ENCODE results near the gene RAB11B. TPM values are rescaled to one million over a fixed set of nuclear protein-coding genes. Genes with fewer than 3 reads are reported as not detected.

RAB11B gene
- total and polyA plus RNA-seq, 2 of the 13 experiments (the other 11 are each of a cell fraction or from before 2014, with no cell fraction given): 6.0 to 28.4 TPM

DNA sequence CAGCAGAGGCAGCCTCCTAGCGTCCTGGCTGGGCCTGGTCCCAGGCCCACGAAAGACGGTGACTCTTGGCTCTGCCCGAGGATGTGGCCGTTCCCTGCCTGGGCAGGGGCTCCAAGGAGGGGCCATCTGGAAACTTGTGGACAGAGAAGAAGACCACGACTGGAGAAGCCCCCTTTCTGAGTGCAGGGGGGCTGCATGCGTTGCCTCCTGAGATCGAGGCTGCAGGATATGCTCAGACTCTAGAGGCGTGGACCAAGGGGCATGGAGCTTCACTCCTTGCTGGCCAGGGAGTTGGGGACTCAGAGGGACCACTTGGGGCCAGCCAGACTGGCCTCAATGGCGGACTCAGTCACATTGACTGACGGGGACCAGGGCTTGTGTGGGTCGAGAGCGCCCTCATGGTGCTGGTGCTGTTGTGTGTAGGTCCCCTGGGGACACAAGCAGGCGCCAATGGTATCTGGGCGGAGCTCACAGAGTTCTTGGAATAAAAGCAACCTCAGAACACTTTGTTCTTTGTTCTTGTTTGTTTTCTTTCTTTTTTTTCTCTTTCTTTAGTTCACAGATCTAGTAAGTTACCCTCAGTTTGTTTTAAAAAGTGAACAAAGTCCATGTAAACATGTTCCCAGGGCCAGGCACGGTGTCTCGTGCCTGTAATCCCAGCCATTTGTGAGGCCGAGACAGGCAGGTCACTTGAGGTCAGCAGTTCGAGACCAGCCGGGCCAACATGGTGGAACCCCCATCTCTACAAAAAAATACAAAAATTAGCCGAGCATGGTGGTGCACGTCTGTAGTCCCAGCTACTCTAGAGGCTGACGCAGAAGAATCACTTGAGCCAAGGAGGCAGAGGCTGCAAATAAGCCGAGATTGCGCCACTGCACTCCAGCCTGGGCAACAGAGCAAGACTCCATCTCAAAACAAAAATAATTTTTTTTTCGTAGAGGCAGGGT is 16.0 kb upstream of the RAB11B start (continued):
- TF ChIP-seq, protein P1, sequence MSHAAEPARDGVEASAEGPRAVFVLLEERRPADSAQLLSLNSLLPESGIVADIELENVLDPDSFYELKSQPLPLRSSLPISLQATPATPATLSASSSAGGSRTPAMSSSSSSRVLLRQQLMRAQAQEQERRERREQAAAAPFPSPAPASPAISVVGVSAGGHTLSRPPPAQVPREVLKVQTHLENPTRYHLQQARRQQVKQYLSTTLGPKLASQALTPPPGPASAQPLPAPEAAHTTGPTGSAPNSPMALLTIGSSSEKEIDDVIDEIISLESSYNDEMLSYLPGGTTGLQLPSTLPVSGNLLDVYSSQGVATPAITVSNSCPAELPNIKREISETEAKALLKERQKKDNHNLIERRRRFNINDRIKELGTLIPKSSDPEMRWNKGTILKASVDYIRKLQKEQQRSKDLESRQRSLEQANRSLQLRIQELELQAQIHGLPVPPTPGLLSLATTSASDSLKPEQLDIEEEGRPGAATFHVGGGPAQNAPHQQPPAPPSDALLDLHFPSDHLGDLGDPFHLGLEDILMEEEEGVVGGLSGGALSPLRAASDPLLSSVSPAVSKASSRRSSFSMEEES (CRISPR knock-in tag; IDR thresholded peaks at IDR 0.05): peak; percentile 96
- TF ChIP-seq ZSCAN21 (CRISPR knock-in tag; IDR thresholded peaks at IDR 0.05; ENCODE audit: borderline replicate concordance) (peak; percentile 44; the same call in 1 of the 2 replicates), RFX5 (IDR thresholded peaks at IDR 0.05; ENCODE audit: low read depth, low read length) (no peak), FOXM1 (CRISPR knock-in tag; IDR thresholded peaks at IDR 0.05) (no peak), NR2F1 (CRISPR knock-in tag; IDR thresholded peaks at IDR 0.05) (peak; percentile 49 to 82; a peak in 3 of 4 replicates), ZNF121 (CRISPR knock-in tag; IDR thresholded peaks at IDR 0.05) (peak; percentile 98), STAG1 (CRISPR knock-in tag; IDR thresholded peaks at IDR 0.05) (peak; percentile 79), ZNF773 (CRISPR knock-in tag; IDR thresholded peaks at IDR 0.05; ENCODE audit: borderline replicate concordance) (no peak), REPIN1 (CRISPR knock-in tag; IDR thresholded peaks at IDR 0.05; ENCODE audit: borderline replicate concordance, low read depth) (peak; percentile 23; the same call in 1 of the 2 replicates), HIVEP1 (CRISPR knock-in tag; IDR thresholded peaks at IDR 0.05) (peak; percentile 42; the same call in 1 of the 2 replicates), XRCC5 (optimal IDR thresholded peaks at IDR 0.05; ENCODE audit: low read length) (peak; percentile 69), ZNF589 (CRISPR knock-in tag; conservative IDR thresholded peaks at IDR 0.05) (no peak), ZNF20 (CRISPR knock-in tag; IDR thresholded peaks at IDR 0.05) (no peak), ZNF550 (CRISPR knock-in tag; IDR thresholded peaks at IDR 0.05; ENCODE audit: borderline replicate concordance) (no peak), THYN1 (CRISPR knock-in tag; IDR thresholded peaks at IDR 0.05; ENCODE audit: borderline replicate concordance, low read depth) (no peak), RBFOX2 (IDR thresholded peaks at IDR 0.05; ENCODE audit: low read depth, low read length) (no peak), EP300 (IDR thresholded peaks at IDR 0.05; ENCODE audit: low read depth in 2 of 2, low read length in 2 of 2) (peak; percentile 96), EP300 (CRISPR knock-in tag; IDR thresholded peaks at IDR 0.05; ENCODE audit: borderline replicate concordance) (peak; percentile 92)
- TF ChIP-seq, protein P2, sequence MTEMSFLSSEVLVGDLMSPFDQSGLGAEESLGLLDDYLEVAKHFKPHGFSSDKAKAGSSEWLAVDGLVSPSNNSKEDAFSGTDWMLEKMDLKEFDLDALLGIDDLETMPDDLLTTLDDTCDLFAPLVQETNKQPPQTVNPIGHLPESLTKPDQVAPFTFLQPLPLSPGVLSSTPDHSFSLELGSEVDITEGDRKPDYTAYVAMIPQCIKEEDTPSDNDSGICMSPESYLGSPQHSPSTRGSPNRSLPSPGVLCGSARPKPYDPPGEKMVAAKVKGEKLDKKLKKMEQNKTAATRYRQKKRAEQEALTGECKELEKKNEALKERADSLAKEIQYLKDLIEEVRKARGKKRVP (CRISPR knock-in tag; IDR thresholded peaks at IDR 0.05): peak in 1 of 2 experiments; percentile 66; a peak in 1 of 4 replicates
- TF ChIP-seq, protein P3, sequence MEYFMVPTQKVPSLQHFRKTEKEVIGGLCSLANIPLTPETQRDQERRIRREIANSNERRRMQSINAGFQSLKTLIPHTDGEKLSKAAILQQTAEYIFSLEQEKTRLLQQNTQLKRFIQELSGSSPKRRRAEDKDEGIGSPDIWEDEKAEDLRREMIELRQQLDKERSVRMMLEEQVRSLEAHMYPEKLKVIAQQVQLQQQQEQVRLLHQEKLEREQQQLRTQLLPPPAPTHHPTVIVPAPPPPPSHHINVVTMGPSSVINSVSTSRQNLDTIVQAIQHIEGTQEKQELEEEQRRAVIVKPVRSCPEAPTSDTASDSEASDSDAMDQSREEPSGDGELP (IDR thresholded peaks at IDR 0.05; ENCODE audit: borderline replicate concordance, low read depth): peak; percentile 72; the same call in 1 of the 2 replicates
- TF ChIP-seq, protein P4, sequence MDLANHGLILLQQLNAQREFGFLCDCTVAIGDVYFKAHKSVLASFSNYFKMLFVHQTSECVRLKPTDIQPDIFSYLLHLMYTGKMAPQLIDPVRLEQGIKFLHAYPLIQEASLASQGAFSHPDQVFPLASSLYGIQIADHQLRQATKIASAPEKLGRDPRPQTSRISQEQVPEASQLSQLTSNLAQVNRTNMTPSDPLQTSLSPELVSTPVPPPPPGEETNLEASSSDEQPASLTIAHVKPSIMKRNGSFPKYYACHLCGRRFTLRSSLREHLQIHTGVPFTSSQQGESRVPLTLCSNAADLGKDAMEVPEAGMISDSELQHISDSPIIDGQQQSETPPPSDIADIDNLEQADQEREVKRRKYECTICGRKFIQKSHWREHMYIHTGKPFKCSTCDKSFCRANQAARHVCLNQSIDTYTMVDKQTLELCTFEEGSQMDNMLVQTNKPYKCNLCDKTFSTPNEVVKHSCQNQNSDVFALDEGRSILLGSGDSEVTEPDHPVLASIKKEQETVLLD (CRISPR knock-in tag; IDR thresholded peaks at IDR 0.05; ENCODE audit: low read depth): no peak
- TF ChIP-seq, protein P5, sequence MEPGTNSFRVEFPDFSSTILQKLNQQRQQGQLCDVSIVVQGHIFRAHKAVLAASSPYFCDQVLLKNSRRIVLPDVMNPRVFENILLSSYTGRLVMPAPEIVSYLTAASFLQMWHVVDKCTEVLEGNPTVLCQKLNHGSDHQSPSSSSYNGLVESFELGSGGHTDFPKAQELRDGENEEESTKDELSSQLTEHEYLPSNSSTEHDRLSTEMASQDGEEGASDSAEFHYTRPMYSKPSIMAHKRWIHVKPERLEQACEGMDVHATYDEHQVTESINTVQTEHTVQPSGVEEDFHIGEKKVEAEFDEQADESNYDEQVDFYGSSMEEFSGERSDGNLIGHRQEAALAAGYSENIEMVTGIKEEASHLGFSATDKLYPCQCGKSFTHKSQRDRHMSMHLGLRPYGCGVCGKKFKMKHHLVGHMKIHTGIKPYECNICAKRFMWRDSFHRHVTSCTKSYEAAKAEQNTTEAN (CRISPR knock-in tag; conservative IDR thresholded peaks at IDR 0.05): peak; percentile 50; the same call in 1 of the 2 replicates
